CD14-positive monocyte (primary cell): ENCODE measurements around the gene TMTC2. TPM values are rescaled to one million over a fixed set of nuclear protein-coding genes. Genes with fewer than 3 reads are reported as not detected.

ENCODE experiments used
- DNase-seq, 3 donors: peaks; one replicate each; pipeline ENCODE4 v3.0.0-alpha.2; 2011 to 2022
- H2AFZ ChIP-seq: 2 replicates; pipeline ENCODE4 v1.6.0; 2012; ENCODE audit warnings: mild to moderate bottlenecking, low read depth, low read length, inconsistent platforms; ENCODE audit not compliant: insufficient read depth, poor library complexity, severe bottlenecking
- H3K27ac ChIP-seq, 2 donors: 1 replicate in 1 of 2; 2 replicates in 1 of 2; pipeline ENCODE4 v1.5.1; 2012 to 2013; ENCODE audit warnings: low read length in 2 of 2, control low read depth in 1 of 2, inconsistent platforms in 1 of 2, low read depth in 1 of 2, mild to moderate bottlenecking in 1 of 2
- H3K27me3 ChIP-seq, 2 donors: one replicate each; pipeline versions ENCODE4 v1.6.0 to v1.6.1; 2011 to 2013; ENCODE audit warnings: low read length in 2 of 2; ENCODE audit not compliant: control insufficient read depth in 2 of 2, insufficient read depth in 2 of 2
- H3K36me3 ChIP-seq, 2 donors: replicated peaks in 1 of 2; 1 replicate in 1 of 2; 2 replicates in 1 of 2; pipeline versions ENCODE4 v1.5.1 to v1.6.1; 2012 to 2013; ENCODE audit warnings: low read length in 2 of 2, control low read depth in 1 of 2, inconsistent platforms in 1 of 2, mild to moderate bottlenecking in 1 of 2; ENCODE audit not compliant: insufficient read depth in 2 of 2, control insufficient read depth in 1 of 2
- H3K4me1 ChIP-seq, 2 donors: 1 replicate in 1 of 2; 2 replicates in 1 of 2; pipeline versions ENCODE4 v1.5.1 to v1.6.1; 2012 to 2013; ENCODE audit warnings: low read length in 2 of 2, control low read depth in 1 of 2, inconsistent platforms in 1 of 2, mild to moderate bottlenecking in 1 of 2, moderate library complexity in 1 of 2; ENCODE audit not compliant: insufficient read depth in 2 of 2, control insufficient read depth in 1 of 2
- H3K4me2 ChIP-seq: replicated peaks from 2 replicates; pipeline ENCODE3; 2012; ENCODE audit warnings: low read length, moderate library complexity, mild to moderate bottlenecking; ENCODE audit not compliant: poor library complexity, severe bottlenecking; ENCODE audit errors: extremely low read depth
- H3K4me3 ChIP-seq, 3 experiments: fragments of 200-600 bp in 1 of 3; sonication (generic) in 1 of 3; replicated peaks in 1 of 3; 1 replicate in 2 of 3; 2 replicates in 1 of 3; pipeline ENCODE4 v1.5.1; 2011 to 2013; ENCODE audit warnings: low read length in 3 of 3, mild to moderate bottlenecking in 3 of 3, control low read depth in 2 of 3, low read depth in 2 of 3, inconsistent platforms in 1 of 3, moderate library complexity in 1 of 3
- H3K79me2 ChIP-seq: 2 replicates; pipeline ENCODE4 v1.6.0; 2012; ENCODE audit warnings: mild to moderate bottlenecking, control low read depth, inconsistent platforms, low read length, moderate library complexity; ENCODE audit not compliant: insufficient read depth
- H3K9ac ChIP-seq: 2 replicates; pipeline ENCODE4 v1.6.0; 2017; ENCODE audit warnings: low read length, mild to moderate bottlenecking; ENCODE audit not compliant: insufficient read depth, poor library complexity, severe bottlenecking
- H3K9me3 ChIP-seq, 2 donors: replicated peaks in 1 of 2; 1 replicate in 1 of 2; 2 replicates in 1 of 2; pipeline versions ENCODE4 v1.5.1 to v1.6.1; 2012 to 2013; ENCODE audit warnings: low read length in 2 of 2, control low read depth in 1 of 2; ENCODE audit not compliant: control insufficient read depth in 1 of 2, insufficient read depth in 1 of 2
- H4K20me1 ChIP-seq: 2 replicates; pipeline ENCODE4 v1.6.0; 2012; ENCODE audit warnings: mild to moderate bottlenecking, low read length, control low read depth, moderate library complexity; ENCODE audit not compliant: insufficient read depth
- H3K27ac Mint-ChIP-seq, 7 donors: one replicate each; pipeline ENCODE4 v1.8.0; 2020; ENCODE audit warnings: mild to moderate bottlenecking in 7 of 7, mixed read lengths in 7 of 7, moderate library complexity in 6 of 7, inconsistent platforms in 2 of 7
- H3K27me3 Mint-ChIP-seq, 3 donors: one replicate each; pipeline ENCODE4 v1.8.0; 2021 to 2022; ENCODE audit warnings: low read depth in 3 of 3, mild to moderate bottlenecking in 3 of 3, mixed read lengths in 3 of 3, moderate library complexity in 3 of 3, inconsistent platforms in 1 of 3
- H3K36me3 Mint-ChIP-seq, 2 donors: one replicate each; pipeline ENCODE4 v1.8.0; 2020; ENCODE audit warnings: mixed read lengths in 2 of 2, inconsistent platforms in 1 of 2, mild to moderate bottlenecking in 1 of 2
- H3K4me1 Mint-ChIP-seq: one replicate; pipeline ENCODE4 v1.8.0; 2020; ENCODE audit warnings: mild to moderate bottlenecking, mixed read lengths
- H3K4me3 Mint-ChIP-seq, 2 donors: one replicate each; pipeline ENCODE4 v1.8.0; 2020; ENCODE audit warnings: mild to moderate bottlenecking in 2 of 2, mixed read lengths in 2 of 2, moderate library complexity in 1 of 2
- H3K9me3 Mint-ChIP-seq, 7 donors: one replicate each; pipeline ENCODE4 v1.8.0; 2020 to 2022; ENCODE audit warnings: mixed read lengths in 7 of 7, mild to moderate bottlenecking in 6 of 7, moderate library complexity in 6 of 7, inconsistent platforms in 2 of 7
- WGBS: methylation state at CpG from one replicate; pipeline ENCODE4 v1.1.5; 2013; ENCODE audit warnings: missing lambda C conversion rate; ENCODE audit not compliant: insufficient coverage; 5-methylcytosine and 5-hydroxymethylcytosine counted together
- intact Hi-C, 2 donors: fragments of 100-400 bp; cut with micrococcal nuclease; formaldehyde crosslinking; loops; one replicate each; pipeline versions ENCODE4 v1.15.0 to v1.15.1; 2023
- polyA plus RNA-seq, 3 donors: library from polyadenylated mRNA; depleted of rRNA in 1 of 3; unstranded in 2 of 3; stranded (reverse) in 1 of 3; fragments of 300-500 nt in 2 of 3; fragments of >200 nt in 1 of 3; fragmentation: Illumina TruSeq in 2 of 3; gene quantifications; 1 replicate in 2 of 3; 2 replicates in 1 of 3; pipeline ENCODE4 v1.2.3, GENCODE V29; 2012 to 2021
- TF ChIP-seq, protein P1 (sequence below): fragments of 200-600 bp; IDR thresholded peaks from one replicate; pipeline ENCODE4 v1.8.0; 2022; ENCODE audit warnings: antibody characterized with exemption, mild to moderate bottlenecking

TMTC2 gene
- polyA plus RNA-seq, 3 donors, result 2.5 to 15.7 (median 3.3) TPM

DNA sequence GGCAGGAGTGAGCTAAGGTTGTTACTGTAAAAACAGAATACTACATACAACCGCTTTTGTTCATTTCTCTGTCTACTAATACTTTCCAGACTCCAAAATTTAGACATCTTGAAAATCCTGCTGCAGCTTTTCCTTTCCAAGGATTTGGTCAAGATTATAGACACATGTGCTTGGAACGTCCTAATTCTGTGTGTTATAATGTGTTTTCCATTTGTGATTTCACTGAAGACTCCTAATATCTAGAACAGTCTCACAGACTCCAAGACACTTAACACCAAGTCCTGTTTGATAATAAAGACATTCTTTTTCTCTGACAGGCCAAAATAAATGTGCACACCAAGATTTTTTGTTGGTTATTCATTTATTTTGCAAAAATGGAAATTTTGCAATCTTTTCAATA is 41.8 kb upstream of the TMTC2 start:
- Histone ChIP-seq H3K9ac (no peak overlapping the region), H3K27ac (no peak overlapping the region), H4K20me1 (no peaks in the 10 kb centered on the region), H3K4me3 (no peak overlapping the region), H3K79me2 (no peaks in the 10 kb centered on the region), H3K36me3 (no peaks in the 10 kb centered on the region), H3K9me3 (no peaks in the 10 kb centered on the region), H2AFZ (no peak overlapping the region), H3K4me2 (no peak overlapping the region), H3K4me1 (no peaks in the 10 kb centered on the region), H3K27me3 (peaks cover 0 to 2% of the 10 kb centered on the region in 2 donors)
- H3K9me3 Mint-ChIP-seq, result peaks cover 0 to 4% (median 0%) of the 10 kb centered on the region in 7 donors
- H3K27ac Mint-ChIP-seq, result no peak overlapping the region
- H3K4me1 Mint-ChIP-seq, result no peaks in the 10 kb centered on the region
- intact Hi-C loops, result no loop called here
- no peak overlapping the region for H3K4me3 Mint-ChIP-seq
- TF ChIP-seq, protein P1, sequence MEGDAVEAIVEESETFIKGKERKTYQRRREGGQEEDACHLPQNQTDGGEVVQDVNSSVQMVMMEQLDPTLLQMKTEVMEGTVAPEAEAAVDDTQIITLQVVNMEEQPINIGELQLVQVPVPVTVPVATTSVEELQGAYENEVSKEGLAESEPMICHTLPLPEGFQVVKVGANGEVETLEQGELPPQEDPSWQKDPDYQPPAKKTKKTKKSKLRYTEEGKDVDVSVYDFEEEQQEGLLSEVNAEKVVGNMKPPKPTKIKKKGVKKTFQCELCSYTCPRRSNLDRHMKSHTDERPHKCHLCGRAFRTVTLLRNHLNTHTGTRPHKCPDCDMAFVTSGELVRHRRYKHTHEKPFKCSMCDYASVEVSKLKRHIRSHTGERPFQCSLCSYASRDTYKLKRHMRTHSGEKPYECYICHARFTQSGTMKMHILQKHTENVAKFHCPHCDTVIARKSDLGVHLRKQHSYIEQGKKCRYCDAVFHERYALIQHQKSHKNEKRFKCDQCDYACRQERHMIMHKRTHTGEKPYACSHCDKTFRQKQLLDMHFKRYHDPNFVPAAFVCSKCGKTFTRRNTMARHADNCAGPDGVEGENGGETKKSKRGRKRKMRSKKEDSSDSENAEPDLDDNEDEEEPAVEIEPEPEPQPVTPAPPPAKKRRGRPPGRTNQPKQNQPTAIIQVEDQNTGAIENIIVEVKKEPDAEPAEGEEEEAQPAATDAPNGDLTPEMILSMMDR, result no peak
- DNase-seq, result no peak
- H3K36me3 Mint-ChIP-seq, result no peaks in the 10 kb centered on the region
- no CpG with 5 or more reads among the region's 2 CpGs for WGBS
- H3K27me3 Mint-ChIP-seq, result peaks cover 0 to 8% (median 0%) of the 10 kb centered on the region in 3 donors

DNA sequence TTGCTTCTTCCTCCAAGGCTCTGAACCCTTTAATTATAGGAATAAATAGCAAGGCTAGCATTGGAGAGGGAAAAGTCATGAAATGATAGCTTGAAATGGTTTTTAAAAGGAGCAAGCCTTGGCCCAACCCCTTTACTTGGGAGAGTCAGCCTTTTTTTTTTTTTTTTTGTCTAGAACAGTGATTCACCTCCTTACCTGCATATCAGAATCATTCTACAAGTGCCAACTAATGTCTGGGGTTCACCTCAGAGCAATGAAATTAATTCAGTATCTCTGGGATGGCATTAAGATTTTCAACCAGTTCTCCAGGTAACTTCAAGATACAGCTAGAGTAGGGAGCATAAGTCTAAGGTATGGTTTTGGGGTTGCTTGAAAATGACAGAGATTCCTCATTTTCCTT is 41.3 kb upstream of the TMTC2 start:
- H2AFZ ChIP-seq, result no peak overlapping the region
- H3K9me3 ChIP-seq, result no peaks in the 10 kb centered on the region
- H3K36me3 ChIP-seq, result no peaks in the 10 kb centered on the region
- TF ChIP-seq, protein P1, result no peak
- intact Hi-C loops, result no loop called here
- H3K36me3 Mint-ChIP-seq, result no peaks in the 10 kb centered on the region
- no peak overlapping the region for H3K4me3 ChIP-seq
- H3K9me3 Mint-ChIP-seq, result peaks cover 0 to 4% (median 0%) of the 10 kb centered on the region in 7 donors
- H3K27me3 ChIP-seq, result peaks cover 0 to 2% of the 10 kb centered on the region in 2 donors
- H3K4me3 Mint-ChIP-seq, result no peak overlapping the region
- H3K27ac ChIP-seq, result no peak overlapping the region
- no peaks in the 10 kb centered on the region for H4K20me1 ChIP-seq
- H3K4me2 ChIP-seq, result no peak overlapping the region
- peaks cover 0 to 8% (median 0%) of the 10 kb centered on the region in 3 donors for H3K27me3 Mint-ChIP-seq
- no peak overlapping the region for H3K9ac ChIP-seq
- no peak overlapping the region for H3K27ac Mint-ChIP-seq
- peaks cover 0 to under 1% of the 10 kb centered on the region in 2 donors for H3K4me1 ChIP-seq
- H3K79me2 ChIP-seq, result no peaks in the 10 kb centered on the region
- peaks cover 2% of the 10 kb centered on the region for H3K4me1 Mint-ChIP-seq
- no peak for DNase-seq
